ENCODE results near the gene RANBP1. TPM values are rescaled to one million over a fixed set of nuclear protein-coding genes. Genes with fewer than 3 reads are reported as not detected.

The RANBP1 gene
- total RNA-seq, 1 experiment from 2014 or later, result 828 TPM

DNA sequence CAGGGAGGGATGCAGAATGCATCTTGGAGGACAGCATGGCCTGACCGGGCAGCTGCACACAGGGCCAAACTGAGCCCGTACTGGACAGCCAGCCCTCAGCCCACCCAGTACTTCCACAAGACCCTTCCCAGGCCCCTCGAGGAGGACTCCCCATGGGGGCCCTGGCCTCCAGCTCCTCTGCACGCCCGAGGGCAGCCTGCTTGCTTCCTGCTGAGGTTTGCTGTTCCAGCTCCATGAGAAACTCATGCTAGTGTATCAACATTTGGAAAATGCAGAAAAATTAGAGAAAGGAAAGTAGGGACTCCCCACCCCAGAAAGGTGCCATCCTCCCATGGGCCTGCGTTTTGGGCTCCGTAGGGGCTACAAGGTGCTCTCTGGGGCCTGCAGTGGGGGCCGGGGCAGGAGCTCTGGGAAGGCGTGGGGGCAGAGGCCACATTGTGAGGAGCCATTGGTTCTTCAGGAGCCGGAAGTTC is 56.3 kb downstream of the RANBP1 start:
- DNase-seq (ENCODE audit: low read depth), result no peak

DNA sequence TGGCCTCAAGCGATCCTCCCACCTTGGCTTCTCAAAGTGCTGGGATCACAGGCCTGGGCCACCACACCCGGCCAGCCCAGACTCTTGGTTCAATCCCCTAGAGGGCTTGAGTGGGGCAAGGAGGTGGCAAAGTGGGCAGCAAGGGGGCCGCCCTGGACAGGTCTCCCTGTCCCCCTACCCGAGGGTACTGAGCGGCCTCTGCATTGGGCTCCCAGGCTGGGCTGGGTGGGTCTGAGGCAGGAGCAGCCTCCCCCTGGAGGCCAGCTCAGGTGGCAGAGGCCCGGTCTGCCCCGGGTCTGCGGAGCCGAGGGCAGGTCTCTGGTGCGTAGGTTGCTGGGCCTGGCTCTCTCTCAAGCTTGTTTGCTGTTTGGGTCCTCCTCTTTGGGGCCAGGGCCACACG is 57.3 kb downstream of the RANBP1 start:
- DNase-seq (ENCODE audit: low read depth), result no peak

DNA sequence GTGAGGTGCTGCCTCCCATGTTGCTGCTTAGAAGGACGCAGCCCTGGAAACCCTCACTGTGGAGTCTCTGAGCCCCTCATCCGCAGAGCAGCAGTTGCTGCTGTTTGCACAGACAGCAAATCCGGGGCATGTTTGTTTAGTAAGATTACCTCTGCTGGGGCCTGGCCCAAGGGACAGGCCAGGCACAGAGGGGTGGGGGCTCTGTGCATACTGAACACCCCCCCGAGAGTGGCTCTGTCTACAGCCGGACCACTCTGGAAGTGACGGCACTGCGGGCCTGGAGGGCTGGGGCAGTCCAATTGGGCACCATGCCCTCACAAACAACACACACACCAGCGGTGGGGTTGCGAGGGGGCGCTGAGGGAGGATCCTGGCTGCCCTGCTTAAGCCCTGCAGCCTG is 57.9 kb downstream of the RANBP1 start:
- no peak for DNase-seq (ENCODE audit: low read depth)

DNA sequence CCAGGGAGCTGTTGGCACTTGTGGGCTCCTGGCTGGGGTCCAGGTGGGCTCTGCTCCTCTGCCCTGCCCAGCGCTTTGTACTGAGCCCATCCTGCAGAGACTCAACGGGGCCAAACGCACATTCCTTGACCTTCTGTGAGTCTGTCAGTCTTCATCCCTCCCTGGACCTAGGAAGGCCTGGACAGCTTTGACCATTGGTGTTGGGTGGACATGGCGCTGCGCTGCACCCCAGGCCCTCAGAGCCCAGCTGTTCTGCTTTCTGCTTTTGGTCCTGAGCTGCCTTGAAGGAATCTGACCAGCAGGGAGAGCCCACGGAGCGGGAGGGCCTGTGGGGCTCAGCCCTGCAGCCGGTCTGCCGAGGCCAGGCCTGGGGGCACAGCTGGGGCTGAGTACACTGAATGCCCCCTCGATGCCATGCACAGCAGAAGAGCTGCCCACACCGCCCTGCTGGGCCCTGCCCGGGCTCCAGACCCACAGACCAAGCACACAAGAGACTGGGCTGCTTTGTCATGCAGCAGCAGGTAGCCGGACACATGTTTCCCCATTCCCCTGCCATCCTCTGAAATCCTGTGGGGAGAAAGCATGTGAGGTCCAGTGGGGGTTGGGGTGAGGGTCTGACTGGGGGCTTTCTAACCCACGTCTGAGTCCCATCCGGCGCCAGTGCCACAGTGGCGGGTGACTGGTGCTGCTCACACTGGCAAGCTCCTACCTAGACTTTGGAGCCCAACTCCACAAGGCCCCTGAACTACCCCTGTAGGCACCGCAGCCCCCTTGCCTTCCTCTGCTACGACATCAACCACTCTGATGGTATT is 59.1 kb downstream of the RANBP1 start:
- DNase-seq (ENCODE audit: low read depth), result peak; percentile 18

DNA sequence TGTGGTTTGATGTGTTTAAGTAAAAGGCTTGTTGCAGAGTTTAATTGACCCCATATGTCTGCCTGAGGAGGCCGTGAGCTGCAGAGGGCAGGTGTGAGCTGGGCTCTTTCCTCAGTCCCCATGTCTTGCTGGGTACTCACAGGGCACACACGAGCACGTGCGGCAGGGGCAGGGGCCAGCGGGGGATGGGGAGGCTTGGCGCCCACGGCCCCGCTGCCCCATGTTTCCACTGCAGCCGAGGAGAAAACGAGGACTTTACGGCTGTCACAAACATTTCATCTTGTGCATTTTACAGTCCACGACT is 59.6 kb downstream of the RANBP1 start:
- no peak for DNase-seq (ENCODE audit: low read depth)

DNA sequence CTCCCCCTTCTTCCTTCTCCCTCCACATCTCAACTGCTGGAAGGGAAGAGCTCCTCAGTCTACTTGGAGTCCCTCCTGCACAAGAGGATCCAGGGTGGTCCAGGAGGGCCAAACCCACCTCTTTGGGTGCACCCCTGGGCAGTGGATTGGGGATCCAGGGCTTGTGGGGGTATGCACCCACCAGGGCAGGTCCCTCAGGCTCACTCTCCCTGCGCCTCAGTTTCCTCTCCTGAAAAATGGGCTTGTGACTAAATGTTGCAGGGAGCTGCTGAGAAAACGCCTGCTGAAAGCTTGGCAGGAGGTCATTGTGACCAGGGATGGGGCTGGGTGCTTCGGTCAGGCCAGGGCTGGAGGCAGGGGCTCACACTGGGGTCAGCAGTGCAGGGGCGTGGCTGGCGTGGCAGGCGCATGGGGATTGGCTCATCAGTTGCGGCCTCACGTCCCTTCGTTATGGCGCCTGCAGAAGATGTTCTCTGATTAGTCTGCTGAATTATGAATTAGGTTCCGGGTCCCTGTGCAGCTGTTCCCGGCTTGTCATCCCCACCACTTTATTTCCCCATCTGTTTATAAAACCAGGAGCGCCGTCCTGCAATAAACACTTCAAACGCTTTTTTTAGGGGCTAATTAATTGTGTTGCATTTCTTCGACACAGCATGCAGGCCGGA is 60.6 kb downstream of the RANBP1 start:
- DNase-seq (ENCODE audit: low read depth), result no peak

Other genes with a start within 250 kb of the RANBP1 start
- 182 and 248 TPM in 2 replicates for gene COMT, start 174.3 kb upstream of the RANBP1 start, total RNA-seq (2014; rRNA removed; shearing (Covaris generic))
- 20.7 and 21.8 TPM in 2 replicates for gene TXNRD2, start 174.3 kb upstream of the RANBP1 start, total RNA-seq (2014; rRNA removed; shearing (Covaris generic))
- gene ARVCF, start 99.3 kb upstream of the RANBP1 start, total RNA-seq (2014; rRNA removed; shearing (Covaris generic)), result 4.8 and 5.1 TPM in 2 replicates
- gene TANGO2, start 95.0 kb upstream of the RANBP1 start, total RNA-seq (2014; rRNA removed; shearing (Covaris generic)), result 34.0 and 36.1 TPM in 2 replicates
- 13.5 and 18.2 TPM in 2 replicates for gene DGCR8, start 35.9 kb upstream of the RANBP1 start, total RNA-seq (2014; rRNA removed; shearing (Covaris generic))
- 17.9 and 21.0 TPM in 2 replicates for gene TRMT2A, start 1.1 kb downstream of the RANBP1 start, total RNA-seq (2014; rRNA removed; shearing (Covaris generic))
- 3.0 and 12.1 TPM in 2 replicates for gene ZDHHC8, start 15.7 kb downstream of the RANBP1 start, total RNA-seq (2014; rRNA removed; shearing (Covaris generic))
- 0.69 TPM in 1 of 2 replicates, not detected in the other for gene CCDC188, start 35.0 kb downstream of the RANBP1 start, total RNA-seq (2014; rRNA removed; shearing (Covaris generic))
- 1.7 and 2.4 TPM in 2 replicates for gene RTN4R, start 152.2 kb downstream of the RANBP1 start, total RNA-seq (2014; rRNA removed; shearing (Covaris generic))
- 52.1 and 52.2 TPM in 2 replicates for gene DGCR6L, start 204.0 kb downstream of the RANBP1 start, total RNA-seq (2014; rRNA removed; shearing (Covaris generic))

All from M059J (cell line).